HCT116 (cell line): Measurements from ENCODE around the gene ERAP2.

Experiments used
- CTCF ChIP-seq, 3 experiments: fragments of 200-600 bp in 1 of 3; sonication (generic) in 1 of 3; IDR thresholded peaks in 2 of 3; conservative IDR thresholded peaks in 1 of 3; 2 replicates each; pipeline ENCODE4 v1.5.1; 2012 to 2017; ENCODE audit warnings: low read depth in 2 of 3, low read length in 2 of 3, antibody characterized with exemption in 1 of 3, borderline replicate concordance in 1 of 3, control low read depth in 1 of 3, mild to moderate bottlenecking in 1 of 3, mixed read lengths in 1 of 3, mixed run types in 1 of 3, moderate library complexity in 1 of 3; ENCODE audit not compliant: insufficient read depth in 1 of 3
- EZH2 ChIP-seq: fragments of 200-600 bp; sonication (generic); IDR thresholded peaks from 2 replicates; pipeline ENCODE4 v1.6.1; 2017; ENCODE audit warnings: antibody characterized with exemption, mixed run types
- POLR2A ChIP-seq: IDR thresholded peaks from 2 replicates; pipeline ENCODE4 v1.7.0; 2011; ENCODE audit warnings: borderline replicate concordance; ENCODE audit not compliant: insufficient read depth, insufficient read length; ENCODE audit errors: extremely low read depth
- POLR2AphosphoS5 ChIP-seq: IDR thresholded peaks from 2 replicates; pipeline ENCODE4 v1.6.1; 2011; ENCODE audit warnings: mild to moderate bottlenecking, low read depth, low read length, moderate library complexity
- SIN3A ChIP-seq: IDR thresholded peaks from 2 replicates; pipeline ENCODE4 v1.6.1; 2012; ENCODE audit warnings: low read depth
- TF ChIP-seq, protein P1 (sequence below): IDR thresholded peaks from 2 replicates; pipeline ENCODE4 v1.6.1; 2011; ENCODE audit warnings: mild to moderate bottlenecking, low read length, moderate library complexity; ENCODE audit not compliant: insufficient replicate concordance; ENCODE audit errors: extremely low read depth

GRCh38 chr5:96952118-96952750 is 75.9 kb downstream of the ERAP2 start:
- TF ChIP-seq, protein P1, sequence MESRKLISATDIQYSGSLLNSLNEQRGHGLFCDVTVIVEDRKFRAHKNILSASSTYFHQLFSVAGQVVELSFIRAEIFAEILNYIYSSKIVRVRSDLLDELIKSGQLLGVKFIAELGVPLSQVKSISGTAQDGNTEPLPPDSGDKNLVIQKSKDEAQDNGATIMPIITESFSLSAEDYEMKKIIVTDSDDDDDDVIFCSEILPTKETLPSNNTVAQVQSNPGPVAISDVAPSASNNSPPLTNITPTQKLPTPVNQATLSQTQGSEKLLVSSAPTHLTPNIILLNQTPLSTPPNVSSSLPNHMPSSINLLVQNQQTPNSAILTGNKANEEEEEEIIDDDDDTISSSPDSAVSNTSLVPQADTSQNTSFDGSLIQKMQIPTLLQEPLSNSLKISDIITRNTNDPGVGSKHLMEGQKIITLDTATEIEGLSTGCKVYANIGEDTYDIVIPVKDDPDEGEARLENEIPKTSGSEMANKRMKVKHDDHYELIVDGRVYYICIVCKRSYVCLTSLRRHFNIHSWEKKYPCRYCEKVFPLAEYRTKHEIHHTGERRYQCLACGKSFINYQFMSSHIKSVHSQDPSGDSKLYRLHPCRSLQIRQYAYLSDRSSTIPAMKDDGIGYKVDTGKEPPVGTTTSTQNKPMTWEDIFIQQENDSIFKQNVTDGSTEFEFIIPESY: no peak
- TF ChIP-seq CTCF (IDR thresholded peaks at IDR 0.05 in 2 of 3, conservative IDR thresholded peaks at IDR 0.05 in 1 of 3; ENCODE audit: borderline replicate concordance in 1 of 3, insufficient read depth in 1 of 3, low read depth in 2 of 3, low read length in 2 of 3): no peak
- no peak for TF ChIP-seq SIN3A
- no peak for TF ChIP-seq POLR2AphosphoS5
- no peak for TF ChIP-seq POLR2A
- no peak for TF ChIP-seq EZH2
